CD4-positive, alpha-beta T cell (primary cell): ENCODE data around the gene ZNF615. TPM values are rescaled to one million over a fixed set of nuclear protein-coding genes. Genes with fewer than 3 reads are reported as not detected.
"Not testable (repeated sequence)": the region's sequence is repeated elsewhere in the genome, so short reads cannot be mapped to it uniquely, and the experiment has no call there.

Source experiments
- ATAC-seq: fragments of 200-7000 bp; cut with Tn5 transposase; one replicate; pipeline ENCODE4 v1.10.0; 2022; ENCODE audit warnings: mild to moderate bottlenecking; ENCODE audit not compliant: poor library complexity
- CTCF ChIA-PET: fragments of 350-600 bp; sonication (Branson Sonifier 250); formaldehyde crosslinking; loops from one replicate; lab custom pipeline; 2021; ENCODE audit warnings: antibody characterized with exemption, inconsistent platforms; lab: Charles Lee
- POLR2A ChIA-PET: fragments of 350-600 bp; sonication (Branson Sonifier 250); formaldehyde crosslinking; loops from one replicate; lab custom pipeline; 2021; ENCODE audit warnings: antibody characterized with exemption, inconsistent platforms; lab: Charles Lee
- DNase-seq, 14 experiments: peaks; one replicate each; pipeline ENCODE4 v3.0.0-alpha.2; 2013 to 2020; ENCODE audit warnings: mixed read lengths in 2 of 14
- H3K27ac ChIP-seq, 2 donors: one replicate each; pipeline versions ENCODE4 v1.5.1 to v1.7.0; 2013; ENCODE audit warnings: low read length in 2 of 2, low read depth in 1 of 2, mild to moderate bottlenecking in 1 of 2
- H3K27me3 ChIP-seq, 2 experiments: 1 replicate in 1 of 2; 2 replicates in 1 of 2; pipeline versions ENCODE4 v1.6.1 to v1.7.0; 2013; ENCODE audit warnings: low read length in 2 of 2, control low read depth in 1 of 2, mild to moderate bottlenecking in 1 of 2, moderate library complexity in 1 of 2; ENCODE audit not compliant: insufficient read depth in 2 of 2, control insufficient read depth in 1 of 2
- H3K36me3 ChIP-seq: one replicate; pipeline ENCODE4 v1.6.1; 2013; ENCODE audit warnings: low read length, control low read depth; ENCODE audit not compliant: insufficient read depth
- H3K4me1 ChIP-seq: one replicate; pipeline ENCODE4 v1.6.1; 2013; ENCODE audit warnings: low read length, control low read depth; ENCODE audit not compliant: insufficient read depth
- H3K4me3 ChIP-seq: one replicate; pipeline ENCODE4 v1.5.1; 2013; ENCODE audit warnings: mild to moderate bottlenecking, low read length, moderate library complexity
- H3K9me3 ChIP-seq, 2 experiments: 1 replicate in 1 of 2; 2 replicates in 1 of 2; pipeline versions ENCODE4 v1.6.1 to v1.7.0; 2013; ENCODE audit warnings: low read length in 2 of 2, mild to moderate bottlenecking in 2 of 2, control low read depth in 1 of 2, moderate library complexity in 1 of 2; ENCODE audit not compliant: control insufficient read depth in 1 of 2, insufficient read depth in 1 of 2
- H3K27ac Mint-ChIP-seq: one replicate; pipeline ENCODE4 v1.8.0; 2020; ENCODE audit warnings: mixed read lengths
- H3K27me3 Mint-ChIP-seq: one replicate; pipeline ENCODE4 v1.8.0; 2021; ENCODE audit warnings: mixed read lengths
- H3K36me3 Mint-ChIP-seq: one replicate; pipeline ENCODE4 v1.8.0; 2021; ENCODE audit warnings: low read depth, mixed read lengths
- H3K4me1 Mint-ChIP-seq: one replicate; pipeline ENCODE4 v1.8.0; 2021; ENCODE audit warnings: low read depth, mixed read lengths
- H3K4me3 Mint-ChIP-seq: one replicate; pipeline ENCODE4 v1.8.0; 2020; ENCODE audit warnings: mild to moderate bottlenecking, mixed read lengths
- H3K9me3 Mint-ChIP-seq: one replicate; pipeline ENCODE4 v1.8.0; 2020; ENCODE audit warnings: mixed read lengths
- CTCF ChIP-seq: fragments of 200-600 bp; IDR thresholded peaks from one replicate; pipeline ENCODE4 v1.8.0; 2022; ENCODE audit warnings: antibody characterized with exemption, mild to moderate bottlenecking
- intact Hi-C, 2 experiments: fragments of 100-400 bp; cut with DNase I in 1 of 2; cut with micrococcal nuclease in 1 of 2; formaldehyde crosslinking; loops; one replicate each; pipeline versions ENCODE4 v1.15.1 to v1.9.0; 2023 to 2025; cut with DNase I, micrococcal nuclease
- total RNA-seq, 174 experiments: library from RNA in 2 of 174; stranded (reverse) in 2 of 174; gene quantifications; one replicate each; pipeline ENCODE4 v1.2.3 and lab custom pipeline; 2021 to 2026

Gene ZNF615
- total RNA-seq, 2 experiments from 2014 or later, result 8.9 to 9.2 TPM

DNA sequence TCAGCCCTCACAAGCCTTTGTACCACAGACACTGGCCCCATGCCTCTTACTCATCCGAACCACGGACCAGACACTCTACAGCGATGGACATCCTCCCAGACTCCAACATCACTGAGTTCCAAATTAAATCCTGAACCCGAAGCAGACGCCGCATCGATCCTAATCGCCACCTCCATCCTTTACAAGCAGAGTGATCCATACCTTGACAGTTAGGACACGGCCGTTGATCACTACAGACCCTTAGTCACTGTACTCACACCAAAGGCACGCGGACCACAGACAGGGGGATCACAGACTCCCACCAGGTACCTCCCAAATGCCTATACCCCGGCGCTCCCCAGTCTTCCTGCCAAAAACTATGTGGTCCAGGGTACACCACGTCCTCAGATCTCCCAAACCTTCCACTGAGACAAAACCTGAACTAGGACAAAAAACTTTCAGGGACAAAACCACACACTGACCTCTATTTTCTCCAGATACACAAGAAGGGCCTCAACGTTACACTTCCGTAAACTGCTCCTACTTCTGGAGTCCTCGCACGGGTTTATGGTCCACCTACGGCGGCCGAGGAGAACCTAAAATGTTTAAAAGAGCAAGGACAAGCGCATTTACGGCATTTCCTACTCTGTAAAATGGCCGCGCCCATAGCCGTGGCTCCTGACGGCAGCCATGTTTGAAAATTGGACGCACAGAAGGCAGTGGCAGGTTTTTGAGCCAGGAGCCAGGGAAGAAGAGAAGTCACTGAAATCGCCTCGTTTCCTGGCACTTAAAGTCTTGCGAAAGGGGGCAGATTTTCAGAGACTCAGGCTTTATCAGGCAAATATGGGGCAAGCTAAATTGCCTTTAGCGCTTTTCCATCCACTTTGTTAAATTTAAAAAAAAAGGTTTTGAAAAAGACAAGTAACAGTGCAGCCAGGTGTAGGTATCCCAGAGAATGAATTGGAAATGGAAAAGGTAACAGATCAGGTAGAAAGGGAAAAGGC lies 21.4 kb downstream of the ZNF615 start, which contains the start of gene ZNF350:
ZNF350 (minus strand) TSS at position 532 of the 983 bp plus-strand sequence. CDS start 12,480 bp downstream, outside the sequence.
- ChIA-PET CTCF (interaction anchor here (1.1 to 1.2 kb wide), 2 partner anchors 12 to 153 kb away, joined by 3 read pairs; partner anchors contain the start of gene ZNF616), POLR2A (interaction anchor here (0.9 to 1.1 kb wide), 3 partner anchors 21 to 82 kb away, joined by 3 to 4 read pairs (median 4); partner anchors contain the start of gene ZNF649)

DNA sequence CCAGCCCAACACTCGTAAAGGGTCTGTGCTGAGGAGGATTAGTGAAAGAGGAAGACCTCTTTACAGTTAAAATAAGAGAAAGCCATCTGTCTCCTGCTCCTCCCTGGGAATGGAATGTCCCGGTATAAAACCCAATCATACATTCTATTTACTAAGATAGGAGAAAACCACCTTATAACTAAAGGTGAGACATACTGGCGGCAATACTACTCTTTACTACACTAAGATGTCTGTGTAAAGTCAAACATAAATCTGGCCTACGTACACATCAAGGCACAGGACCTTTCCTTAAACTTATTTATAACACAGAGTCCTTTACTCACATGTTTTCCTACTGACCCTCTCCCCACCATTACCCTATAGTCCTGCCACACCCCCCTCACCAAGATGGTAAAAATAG lies 24.6 kb downstream of the ZNF615 start:
- peaks cover 16% of the 10 kb centered on the region for H3K9me3 Mint-ChIP-seq
- H3K36me3 ChIP-seq, result peaks cover 35% of the 10 kb centered on the region

More for the DNA sequence above, 21.4 kb downstream of the ZNF615 start, which contains the start of gene ZNF350:
- Histone ChIP-seq H3K4me1 (peaks cover 17% of the 10 kb centered on the region), H3K27me3 (no peaks in the 10 kb centered on the region), H3K36me3 (peaks cover 11% of the 10 kb centered on the region), H3K9me3 (peaks cover 58 to 73% of the 10 kb centered on the region in 2 experiments), H3K27ac (peak within 1 kb of the TSS; percentile 29 to 67), H3K4me3 (peak within 1 kb of the TSS; percentile 88)
- peaks cover 24% of the 10 kb centered on the region for H3K4me1 Mint-ChIP-seq
- TF ChIP-seq CTCF, result no peak
- intact Hi-C loops, result loop anchor here (1.0 to 10.0 kb wide), 8 partner anchors 22 to 99 kb away; partner anchors contain the start of genes ZNF432 (in 2 of the 2), ZNF615 (in 2 of the 2), ZNF577 (in 1 of the 2) and ZNF613 (in 1 of the 2)
- H3K9me3 Mint-ChIP-seq, result peaks cover 14% of the 10 kb centered on the region
- peaks cover 82% of the 10 kb centered on the region for H3K36me3 Mint-ChIP-seq
- ATAC-seq (peak; percentile 99), DNase-seq (peak; percentile 76 to 97 (median 85))
- no peaks in the 10 kb centered on the region for H3K27me3 Mint-ChIP-seq
- H3K4me3 Mint-ChIP-seq, result peak within 1 kb of the TSS; percentile 92
- H3K27ac Mint-ChIP-seq, result peak within 1 kb of the TSS; percentile 78

DNA sequence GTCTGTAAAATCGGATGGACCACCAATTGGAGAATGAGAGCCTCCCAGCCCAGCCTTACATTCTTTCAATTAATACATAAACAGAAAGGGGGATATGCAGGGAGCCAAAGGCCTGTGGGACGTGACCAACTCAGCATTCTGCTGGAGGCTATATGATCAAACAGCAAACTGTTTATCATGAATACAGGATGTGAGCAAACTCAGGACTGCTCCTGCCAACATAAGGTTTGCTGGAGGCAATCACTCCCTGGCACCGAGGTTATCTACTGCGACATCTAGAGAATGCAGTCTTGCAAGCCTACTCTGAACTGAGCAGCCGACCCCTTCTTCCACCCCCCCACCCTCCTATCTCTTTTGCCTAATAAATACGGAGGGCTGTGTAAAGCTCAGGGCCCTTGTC lies 27.1 kb downstream of the ZNF615 start:
- ATAC-seq, H3K4me1 ChIP-seq, H3K27me3 Mint-ChIP-seq, H3K27ac Mint-ChIP-seq, CTCF ChIA-PET, DNase-seq, H3K4me3 ChIP-seq, POLR2A ChIA-PET, H3K4me3 Mint-ChIP-seq, H3K27ac ChIP-seq, H3K27me3 ChIP-seq: not testable (repeated sequence)
- Mint-ChIP-seq H3K9me3 (peaks cover 20% of the 10 kb centered on the region), H3K4me1 (peaks cover 16% of the 10 kb centered on the region), H3K36me3 (peaks cover 96% of the 10 kb centered on the region)
- intact Hi-C loops, result loop anchor here in 1 of 2 experiments (10.0 kb wide), 1 partner anchor 76 kb away; the partner anchor contains the start of gene ZNF649
- peaks cover 39% of the 10 kb centered on the region for H3K36me3 ChIP-seq
- peaks cover 49 to 94% of the 10 kb centered on the region in 2 experiments for H3K9me3 ChIP-seq

More for the DNA sequence above, 24.6 kb downstream of the ZNF615 start:
- Histone ChIP-seq H3K9me3 (peaks cover 48 to 76% of the 10 kb centered on the region in 2 experiments), H3K4me3 (no peak overlapping the region), H3K27me3 (no peaks in the 10 kb centered on the region), H3K27ac (no peak overlapping the region), H3K4me1 (peaks cover 17% of the 10 kb centered on the region)
- CTCF ChIA-PET, result no interaction called here
- POLR2A ChIA-PET, result no interaction called here
- Mint-ChIP-seq H3K36me3 (peaks cover 88% of the 10 kb centered on the region), H3K4me3 (peak overlapping the region; percentile 30), H3K27me3 (no peaks in the 10 kb centered on the region), H3K4me1 (peaks cover 24% of the 10 kb centered on the region), H3K27ac (no peak overlapping the region)
- DNase-seq (no peak), ATAC-seq (no peak)
- intact Hi-C loops, result loop anchor here in 1 of 2 experiments (10.0 kb wide), 1 partner anchor 79 kb away; the partner anchor contains the start of gene ZNF649
- no peak for TF ChIP-seq CTCF
